T-cell (primary cell): Measurements from ENCODE around the gene SIK2. TPM values are rescaled to one million over a fixed set of nuclear protein-coding genes. Genes with fewer than 3 reads are reported as not detected.
A peak's percentile ranks its signal among the peaks of the same experiment; 100 is the strongest.

Experiments
- ATAC-seq, 4 experiments: fragments of 200-7000 bp in 3 of 4; fragments of 150-1000 bp in 1 of 4; cut with Tn5 transposase; replicated peaks in 1 of 4; 1 replicate in 3 of 4; 2 replicates in 1 of 4; pipeline ENCODE4 v1.10.0; 2021; ENCODE audit warnings: moderate library complexity in 3 of 4, mild to moderate bottlenecking in 2 of 4, moderate number of reproducible peaks in 1 of 4
- CTCF ChIA-PET, 2 donors: fragments of 300-600 bp; sonication (Branson Sonifier 250); formaldehyde crosslinking; loops; one replicate each; lab custom pipeline; 2022; ENCODE audit warnings: antibody characterized with exemption in 2 of 2; lab: Charles Lee
- POLR2A ChIA-PET, 2 donors: fragments of 300-600 bp; sonication (Branson Sonifier 250); formaldehyde crosslinking; loops; one replicate each; lab custom pipeline; 2022; ENCODE audit warnings: antibody characterized with exemption in 2 of 2; lab: Charles Lee
- DNase-seq, 35 experiments: peaks; one replicate each; pipeline versions ENCODE4 v3.0.0 to v3.0.0-alpha.2; 2013 to 2023
- H3K27ac ChIP-seq: one replicate; pipeline ENCODE4 v1.5.1; 2013; ENCODE audit warnings: low read length
- H3K27me3 ChIP-seq, 2 experiments: replicated peaks in 1 of 2; 1 replicate in 1 of 2; 2 replicates in 1 of 2; pipeline versions ENCODE4 v1.6.1 to v1.7.0; 2013; ENCODE audit warnings: low read length in 1 of 2, mixed read lengths in 1 of 2; ENCODE audit not compliant: control insufficient read depth in 2 of 2, insufficient read depth in 2 of 2; ENCODE audit errors: extremely low read depth in 1 of 2
- H3K36me3 ChIP-seq, 2 donors: 1 replicate in 1 of 2; 2 replicates in 1 of 2; pipeline versions ENCODE4 v1.6.1 to v1.7.0; 2013; ENCODE audit warnings: low read length in 1 of 2; ENCODE audit not compliant: control insufficient read depth in 2 of 2, insufficient read depth in 1 of 2; ENCODE audit errors: extremely low read depth in 1 of 2
- H3K4me1 ChIP-seq, 2 experiments: 1 replicate in 1 of 2; 2 replicates in 1 of 2; pipeline versions ENCODE4 v1.6.1 to v1.7.0; 2013; ENCODE audit warnings: low read length in 2 of 2, mixed read lengths in 1 of 2; ENCODE audit not compliant: insufficient read depth in 2 of 2, control insufficient read depth in 1 of 2; ENCODE audit errors: extremely low read depth in 1 of 2
- H3K4me3 ChIP-seq, 2 donors: 1 replicate in 1 of 2; 2 replicates in 1 of 2; pipeline versions ENCODE4 v1.5.1 to v1.7.0; 2013; ENCODE audit warnings: mild to moderate bottlenecking in 2 of 2, low read length in 1 of 2, moderate library complexity in 1 of 2; ENCODE audit not compliant: control insufficient read depth in 1 of 2; ENCODE audit errors: extremely low read depth in 1 of 2
- H3K9me3 ChIP-seq: 2 replicates; pipeline ENCODE4 v1.7.0; 2013
- H3K27ac Mint-ChIP-seq, 2 donors: one replicate each; pipeline ENCODE4 v1.8.0; 2020 to 2021; ENCODE audit warnings: mild to moderate bottlenecking in 2 of 2, mixed read lengths in 2 of 2
- H3K27me3 Mint-ChIP-seq, 2 donors: one replicate each; pipeline ENCODE4 v1.8.0; 2021 to 2022; ENCODE audit warnings: mixed read lengths in 2 of 2
- H3K36me3 Mint-ChIP-seq: one replicate; pipeline ENCODE4 v1.8.0; 2021; ENCODE audit warnings: mixed read lengths
- H3K4me1 Mint-ChIP-seq, 3 donors: one replicate each; pipeline ENCODE4 v1.8.0; 2020 to 2022; ENCODE audit warnings: mixed read lengths in 3 of 3, mild to moderate bottlenecking in 1 of 3
- H3K4me3 Mint-ChIP-seq, 3 donors: one replicate each; pipeline ENCODE4 v1.8.0; 2020 to 2022; ENCODE audit warnings: mild to moderate bottlenecking in 3 of 3, mixed read lengths in 3 of 3, moderate library complexity in 3 of 3
- H3K9me3 Mint-ChIP-seq, 3 donors: one replicate each; pipeline ENCODE4 v1.8.0; 2020 to 2022; ENCODE audit warnings: mixed read lengths in 3 of 3
- WGBS: methylation state at CpG from one replicate; pipeline ENCODE4 v1.1.5; 2013; ENCODE audit warnings: missing lambda C conversion rate; ENCODE audit not compliant: insufficient coverage; 5-methylcytosine and 5-hydroxymethylcytosine counted together
- total RNA-seq, 35 experiments: library from RNA in 6 of 35; stranded (reverse) in 6 of 35; fragments of 120-200 nt in 1 of 35; gene quantifications; one replicate each; pipeline versions ENCODE4 v1.2.1 to v1.2.4 and lab custom pipeline; 2013 to 2026

SIK2 gene
- total RNA-seq, 5 donors from 2014 or later (not counting 1 experiment from before 2014, with no cell fraction given): 6.0 to 11.4 (median 9.1) TPM

DNA sequence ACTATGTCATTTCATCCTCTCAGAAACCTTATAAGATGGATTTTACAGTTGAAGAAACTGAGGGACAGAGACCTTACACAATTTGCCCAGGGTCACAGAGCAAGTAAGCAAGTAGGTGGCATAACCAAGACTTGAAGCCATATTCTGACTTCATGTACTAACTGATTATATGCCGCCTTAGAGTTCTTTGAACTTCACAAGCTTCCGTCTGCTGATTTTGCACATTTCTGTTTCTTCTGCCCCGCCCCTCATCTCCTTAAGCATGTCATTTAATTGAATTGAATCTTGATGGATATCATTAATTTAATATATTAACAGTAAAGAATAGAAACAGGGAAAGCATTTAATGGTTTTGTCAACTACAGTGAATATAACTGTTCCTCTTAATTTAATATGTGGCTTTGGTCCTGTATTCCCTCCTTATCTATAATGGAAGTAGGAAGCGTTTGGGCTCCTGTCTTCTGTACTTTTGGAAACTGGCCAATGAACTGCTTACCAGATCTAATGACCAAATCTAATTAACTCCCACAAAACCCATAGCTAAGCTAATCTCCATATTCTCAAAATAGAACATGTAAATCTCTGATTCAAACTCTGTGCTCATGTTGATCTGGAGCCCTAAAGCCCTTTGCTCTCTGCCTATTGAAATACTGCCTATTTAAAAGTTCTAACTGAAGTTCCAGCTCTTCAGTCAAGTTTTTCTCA lies 30.4 kb downstream of the SIK2 start:
- Histone ChIP-seq H3K4me1 (peaks cover 0 to 4% of the 10 kb centered on the region in 2 experiments), H3K4me3 (no peak overlapping the region), H3K36me3 (peaks cover 0 to 3% of the 10 kb centered on the region in 2 donors), H3K27ac (no peak overlapping the region), H3K27me3 (no peaks in the 10 kb centered on the region), H3K9me3 (no peaks in the 10 kb centered on the region)
- Mint-ChIP-seq H3K36me3 (peaks cover 17% of the 10 kb centered on the region), H3K27me3 (no peaks in the 10 kb centered on the region), H3K9me3 (no peaks in the 10 kb centered on the region), H3K4me3 (no peak overlapping the region), H3K27ac (no peak overlapping the region), H3K4me1 (peaks cover 24 to 28% (median 27%) of the 10 kb centered on the region in 3 donors)
- DNase-seq: no peak
- ChIA-PET POLR2A (interaction anchor here in 1 of 2 donors (0.6 kb wide), 1 partner anchor 294 kb away, joined by 3 read pairs; no protein-coding TSS in a partner anchor), CTCF (interaction anchor here in 1 of 2 donors (0.6 kb wide), 1 partner anchor 61 kb away, joined by 3 read pairs; no protein-coding TSS in a partner anchor)
- WGBS: no CpG with 5 or more reads among the region's 4 CpGs
- ATAC-seq: no peak

DNA sequence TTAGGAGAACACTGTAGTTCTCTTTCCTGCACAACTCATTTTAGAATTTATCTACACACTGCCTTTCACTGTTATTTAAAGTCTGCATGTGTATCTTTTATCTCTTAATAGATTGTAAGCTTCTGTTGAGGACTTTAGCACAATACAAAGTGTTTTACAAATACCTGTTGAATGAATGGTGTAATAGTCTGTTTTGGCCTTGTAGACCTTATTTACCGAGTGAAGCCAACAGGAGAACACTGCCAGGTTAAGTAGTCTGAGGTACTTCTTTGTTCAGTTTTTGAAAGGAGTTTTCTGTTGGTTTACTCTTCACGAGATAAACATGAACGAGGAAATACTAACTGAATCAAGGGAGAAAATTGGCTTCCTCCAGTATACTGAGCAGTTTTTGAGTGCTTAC lies 31.0 kb downstream of the SIK2 start:
- CTCF ChIA-PET: interaction anchor here in 1 of 2 donors (0.6 kb wide), 1 partner anchor 60 kb away, joined by 3 read pairs; no protein-coding TSS in a partner anchor
- WGBS: no CpG with 5 or more reads among the region's 3 CpGs
- peaks cover 0 to 3% of the 10 kb centered on the region in 2 donors for H3K36me3 ChIP-seq
- H3K4me1 Mint-ChIP-seq: peaks cover 27 to 34% (median 30%) of the 10 kb centered on the region in 3 donors
- H3K27ac Mint-ChIP-seq: no peak overlapping the region
- H3K4me3 Mint-ChIP-seq: no peak overlapping the region
- no peak for DNase-seq
- H3K4me3 ChIP-seq: no peak overlapping the region
- no peaks in the 10 kb centered on the region for H3K9me3 ChIP-seq
- H3K9me3 Mint-ChIP-seq: no peaks in the 10 kb centered on the region
- ATAC-seq: no peak
- POLR2A ChIA-PET: interaction anchor here in 1 of 2 donors (0.6 kb wide), 1 partner anchor 293 kb away, joined by 3 read pairs; no protein-coding TSS in a partner anchor
- no peak overlapping the region for H3K27ac ChIP-seq
- H3K4me1 ChIP-seq: peaks cover 0 to 4% of the 10 kb centered on the region in 2 experiments
- peaks cover 22% of the 10 kb centered on the region for H3K36me3 Mint-ChIP-seq
- no peaks in the 10 kb centered on the region for H3K27me3 Mint-ChIP-seq
- no peaks in the 10 kb centered on the region for H3K27me3 ChIP-seq

DNA sequence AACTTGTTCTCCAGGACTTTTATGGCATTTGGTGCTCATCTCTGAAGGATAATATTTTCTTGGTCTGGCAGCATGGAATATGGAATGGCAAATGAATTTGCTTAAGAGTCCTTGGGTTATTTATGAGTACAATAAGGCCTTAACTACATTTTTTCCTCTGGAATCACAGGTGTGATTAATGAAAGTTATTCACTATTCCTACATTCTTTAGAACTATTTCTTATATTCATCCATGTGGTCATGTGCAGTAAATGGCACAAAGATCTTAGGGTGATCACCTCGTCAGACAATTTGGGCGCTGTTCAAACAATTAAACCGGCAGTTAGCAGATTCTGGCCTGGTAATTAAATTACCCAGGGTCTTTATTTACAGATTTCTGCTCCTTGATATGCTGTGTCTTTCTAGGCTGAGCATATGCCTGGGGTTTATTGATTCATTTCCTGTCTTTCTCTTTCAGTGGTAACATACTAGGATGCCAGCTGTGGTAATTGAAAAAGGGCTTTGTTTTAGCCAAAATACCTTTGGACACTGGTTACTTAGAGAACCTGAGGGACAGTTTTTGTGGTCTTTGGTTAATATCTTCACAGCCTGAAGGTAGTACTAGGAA lies 31.6 kb downstream of the SIK2 start:
- ATAC-seq (no peak), DNase-seq (no peak)
- ChIA-PET POLR2A (no interaction called here), CTCF (no interaction called here)
- Histone ChIP-seq H3K27me3 (no peaks in the 10 kb centered on the region), H3K9me3 (no peaks in the 10 kb centered on the region), H3K4me1 (peaks cover 0 to 4% of the 10 kb centered on the region in 2 experiments), H3K36me3 (peaks cover 0 to 1% of the 10 kb centered on the region in 2 donors), H3K27ac (no peak overlapping the region), H3K4me3 (no peak overlapping the region)
- Mint-ChIP-seq H3K4me3 (no peak overlapping the region), H3K36me3 (peaks cover 22% of the 10 kb centered on the region), H3K4me1 (peaks cover 32 to 38% (median 33%) of the 10 kb centered on the region in 3 donors), H3K27ac (no peak overlapping the region), H3K27me3 (no peaks in the 10 kb centered on the region), H3K9me3 (no peaks in the 10 kb centered on the region)
- WGBS: no CpG with 5 or more reads among the region's 3 CpGs

DNA sequence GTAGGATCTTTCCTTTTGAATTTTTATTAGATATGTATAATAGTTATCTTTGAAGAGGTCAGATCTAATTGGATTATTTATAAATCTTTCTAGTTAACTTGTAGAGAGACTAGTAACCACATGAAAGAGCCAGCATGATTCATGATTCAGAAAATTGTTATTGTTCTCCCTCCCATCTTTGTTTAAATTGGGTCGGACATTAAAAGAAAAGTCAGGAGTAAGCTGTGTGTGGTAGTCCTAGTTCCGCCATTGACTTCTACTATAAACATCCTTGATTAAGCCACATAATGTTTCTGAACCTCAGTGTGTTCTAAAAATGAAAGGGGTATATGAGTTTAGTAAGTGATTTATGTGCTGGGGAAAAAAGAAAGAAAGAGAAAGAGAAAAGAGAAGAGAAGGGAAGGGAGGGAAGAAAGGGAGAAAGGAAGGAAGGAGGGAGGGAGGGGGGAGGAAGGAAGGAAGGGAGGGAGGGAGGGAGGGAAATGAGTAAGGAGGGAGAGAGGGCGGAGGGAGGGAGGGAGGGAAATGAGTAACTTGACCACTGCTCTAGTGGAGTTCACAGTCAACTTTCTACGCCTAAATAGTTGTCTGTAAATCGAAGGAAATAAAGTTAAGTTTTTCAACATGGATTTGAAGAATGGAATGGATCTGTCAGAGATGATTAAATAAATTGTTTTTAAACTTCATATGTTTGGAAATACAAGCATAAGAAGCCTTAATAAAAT lies 32.9 kb downstream of the SIK2 start:
- Histone ChIP-seq H3K27me3 (no peaks in the 10 kb centered on the region), H3K27ac (no peak overlapping the region), H3K4me3 (no peak overlapping the region), H3K9me3 (no peaks in the 10 kb centered on the region), H3K36me3 (no peaks in the 10 kb centered on the region), H3K4me1 (peaks cover 0 to 4% of the 10 kb centered on the region in 2 experiments)
- Mint-ChIP-seq H3K4me1 (peaks cover 33 to 40% (median 34%) of the 10 kb centered on the region in 3 donors), H3K4me3 (no peak overlapping the region), H3K27ac (peak overlapping the region in 1 of 2 donors; percentile 70), H3K9me3 (no peaks in the 10 kb centered on the region), H3K36me3 (peaks cover 29% of the 10 kb centered on the region), H3K27me3 (no peaks in the 10 kb centered on the region)
- ATAC-seq (no peak), DNase-seq (no peak)
- ChIA-PET POLR2A (interaction anchor here in 1 of 2 donors (0.7 kb wide), 1 partner anchor 379 kb away, joined by 3 read pairs; no protein-coding TSS in a partner anchor), CTCF (no interaction called here)
- WGBS: 100% methylated on average over 1 of the region's 5 CpGs

DNA sequence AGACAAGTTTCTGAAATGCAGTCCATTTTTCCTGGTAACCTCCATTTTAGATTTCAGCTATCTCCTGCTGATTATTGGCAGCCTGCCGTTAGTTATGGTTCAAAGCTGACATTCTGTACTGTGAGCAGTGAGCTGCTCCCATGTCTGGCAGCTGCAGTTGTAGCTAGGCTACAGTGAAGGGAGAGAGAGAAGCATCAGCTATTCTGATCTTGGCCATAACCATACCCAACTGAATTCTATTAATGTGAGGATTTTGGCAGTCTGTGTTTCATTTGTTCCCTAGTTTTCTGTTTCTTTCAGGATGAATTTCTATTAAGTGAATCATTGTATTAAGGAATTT lies 33.4 kb downstream of the SIK2 start:
- Mint-ChIP-seq H3K27ac (no peak overlapping the region), H3K27me3 (no peaks in the 10 kb centered on the region), H3K9me3 (no peaks in the 10 kb centered on the region), H3K4me1 (peaks cover 33 to 41% (median 34%) of the 10 kb centered on the region in 3 donors), H3K36me3 (peaks cover 30% of the 10 kb centered on the region), H3K4me3 (no peak overlapping the region)
- WGBS: no CpG with 5 or more reads among the region's 1 CpG
- no peaks in the 10 kb centered on the region for H3K36me3 ChIP-seq
- no peak overlapping the region for H3K4me3 ChIP-seq
- H3K4me1 ChIP-seq: peaks cover 0 to 4% of the 10 kb centered on the region in 2 experiments
- no peak for ATAC-seq
- no peaks in the 10 kb centered on the region for H3K9me3 ChIP-seq
- H3K27me3 ChIP-seq: no peaks in the 10 kb centered on the region
- H3K27ac ChIP-seq: no peak overlapping the region
- DNase-seq: no peak
- POLR2A ChIA-PET: interaction anchor here in 1 of 2 donors (0.7 kb wide), 1 partner anchor 380 kb away, joined by 3 read pairs; no protein-coding TSS in a partner anchor
- CTCF ChIA-PET: no interaction called here

DNA sequence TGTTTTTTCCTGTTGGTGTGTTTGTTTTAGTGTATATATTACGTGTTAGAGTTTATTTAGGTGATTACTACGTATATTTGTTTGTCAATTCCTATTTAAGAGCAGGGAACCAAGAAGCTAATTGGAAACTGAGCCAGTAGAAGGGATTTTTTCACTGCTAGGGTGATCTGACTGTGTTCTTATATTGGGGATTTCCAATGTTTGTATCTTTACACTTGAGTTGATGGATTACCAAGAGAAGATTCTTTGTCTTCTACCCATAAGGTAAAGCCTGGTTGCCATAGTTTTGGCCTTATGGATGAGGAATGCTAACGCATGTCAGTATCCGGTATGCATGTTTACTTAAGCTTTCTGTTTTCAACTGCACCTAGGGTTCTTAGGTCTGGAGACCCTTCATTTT lies 35.6 kb downstream of the SIK2 start:
- H3K4me3 ChIP-seq: no peak overlapping the region
- H3K4me1 ChIP-seq: peaks cover 0 to 2% of the 10 kb centered on the region in 2 experiments
- 90% methylated on average over 2 of the region's 4 CpGs for WGBS
- Mint-ChIP-seq H3K27ac (no peak overlapping the region), H3K36me3 (peaks cover 48% of the 10 kb centered on the region), H3K9me3 (no peaks in the 10 kb centered on the region), H3K4me3 (no peak overlapping the region), H3K4me1 (peaks cover 32 to 41% (median 34%) of the 10 kb centered on the region in 3 donors), H3K27me3 (no peaks in the 10 kb centered on the region)
- ChIA-PET POLR2A (interaction anchor here in 1 of 2 donors (0.6 kb wide), 1 partner anchor 42 kb away, joined by 10 read pairs; no protein-coding TSS in a partner anchor), CTCF (interaction anchor here (0.6 to 0.7 kb wide), 3 partner anchors 23 to 217 kb away, joined by 3 to 6 read pairs (median 6); no protein-coding TSS in a partner anchor)
- ATAC-seq (no peak), DNase-seq (no peak)
- H3K27me3 ChIP-seq: no peaks in the 10 kb centered on the region
- H3K27ac ChIP-seq: no peak overlapping the region
- peaks cover 0 to 8% of the 10 kb centered on the region in 2 donors for H3K36me3 ChIP-seq
- H3K9me3 ChIP-seq: no peaks in the 10 kb centered on the region
